K562 treated with DMSO at 1 percent for 4 hours (cell line): Measurements from ENCODE around the gene OVOL2. TPM values are rescaled to one million over a fixed set of nuclear protein-coding genes. Genes with fewer than 3 reads are reported as not detected.

Source experiments
- total RNA-seq: library from RNA; unstranded; fragments of 300-600 nt; gene quantifications from 2 replicates; pipeline ENCODE4 v1.2.3, GENCODE V29; 2022; ENCODE audit not compliant: insufficient read depth

OVOL2 gene
- total RNA-seq, result not detected in 2 replicates

GRCh38 chr20:18057101-18057993 is at the start of gene OVOL2:
OVOL2 (minus strand) TSS chr20:18057916; CDS start chr20:18057634, 282 bp downstream.

Other genes with a start within 250 kb of the OVOL2 start
- gene SNX5, start 89.1 kb downstream of the OVOL2 start, total RNA-seq, result 66.7 and 70.8 TPM in 2 replicates
- gene MGME1, start 88.9 kb downstream of the OVOL2 start, total RNA-seq, result 26.0 and 30.6 TPM in 2 replicates
- gene KAT14, start 79.9 kb upstream of the OVOL2 start, total RNA-seq, result 3.9 and 4.0 TPM in 2 replicates
- 4.2 and 5.4 TPM in 2 replicates for gene PET117, start 79.9 kb upstream of the OVOL2 start, total RNA-seq
- gene ZNF133, start 230.6 kb upstream of the OVOL2 start, total RNA-seq, result 4.3 and 4.8 TPM in 2 replicates